KOPT-K1 (cell line): ENCODE results near the gene CDS2.

Source experiments
- H3K27ac ChIP-seq: fragments of 200-600 bp; sonication (generic); 2 replicates; pipeline ENCODE4 v1.5.1; 2016; ENCODE audit warnings: antibody characterized with exemption, mild to moderate bottlenecking, low read depth, low read length; ENCODE audit not compliant: poor library complexity, severe bottlenecking
- H3K36me3 ChIP-seq: fragments of 200-600 bp; sonication (generic); 2 replicates; pipeline ENCODE4 v1.5.1; 2017; ENCODE audit warnings: antibody characterized with exemption, mild to moderate bottlenecking, low read length, moderate library complexity; ENCODE audit not compliant: insufficient read depth
- H3K9me3 ChIP-seq: fragments of 200-600 bp; sonication (generic); 2 replicates; pipeline ENCODE4 v1.5.1; 2017; ENCODE audit warnings: antibody characterized with exemption, low read length, mild to moderate bottlenecking; ENCODE audit not compliant: insufficient read depth, poor library complexity, severe bottlenecking

Gene CDS2

GRCh38 chr20:5196149-5196548, 69.3 kb downstream of the CDS2 start:
- H3K27ac ChIP-seq = no peak overlapping the region
- H3K9me3 ChIP-seq = no peaks in the 10 kb centered on the region
- peaks cover 50% of the 10 kb centered on the region for H3K36me3 ChIP-seq

- Histone ChIP-seq H3K36me3 (peaks cover 39% of the 10 kb centered on the region), H3K9me3 (no peaks in the 10 kb centered on the region), H3K27ac (no peak overlapping the region)
These were observed 70.5 kb downstream of the CDS2 start for GRCh38 chr20:5197270-5197827.

- peaks cover 32% of the 10 kb centered on the region for H3K36me3 ChIP-seq
- no peaks in the 10 kb centered on the region for H3K9me3 ChIP-seq
- no peak overlapping the region for H3K27ac ChIP-seq
These were observed 71.2 kb downstream of the CDS2 start for GRCh38 chr20:5197847-5198650.

GRCh38 chr20:5198651-5198924, 71.8 kb downstream of the CDS2 start:
- Histone ChIP-seq H3K36me3 (peaks cover 26% of the 10 kb centered on the region), H3K27ac (no peak overlapping the region), H3K9me3 (no peaks in the 10 kb centered on the region)

- no peaks in the 10 kb centered on the region for H3K9me3 ChIP-seq
- H3K36me3 ChIP-seq = peaks cover 7% of the 10 kb centered on the region
- no peak overlapping the region for H3K27ac ChIP-seq
These were observed 76.6 kb downstream of the CDS2 start for GRCh38 chr20:5203380-5203779.

GRCh38 chr20:5205348-5206210, 78.8 kb downstream of the CDS2 start:
- no peaks in the 10 kb centered on the region for H3K9me3 ChIP-seq
- no peaks in the 10 kb centered on the region for H3K36me3 ChIP-seq
- no peak overlapping the region for H3K27ac ChIP-seq

GRCh38 chr20:5207138-5207537, 80.3 kb downstream of the CDS2 start:
- H3K27ac ChIP-seq = no peak overlapping the region
- no peaks in the 10 kb centered on the region for H3K9me3 ChIP-seq
- H3K36me3 ChIP-seq = no peaks in the 10 kb centered on the region

- H3K27ac ChIP-seq = no peak overlapping the region
- no peaks in the 10 kb centered on the region for H3K36me3 ChIP-seq
- H3K9me3 ChIP-seq = no peaks in the 10 kb centered on the region
These were observed 85.3 kb downstream of the CDS2 start for GRCh38 chr20:5211803-5212714.

- H3K36me3 ChIP-seq = no peaks in the 10 kb centered on the region
- no peak overlapping the region for H3K27ac ChIP-seq
- no peaks in the 10 kb centered on the region for H3K9me3 ChIP-seq
These were observed 86.2 kb downstream of the CDS2 start for GRCh38 chr20:5212907-5213487.

- H3K27ac ChIP-seq = no peak overlapping the region
- H3K36me3 ChIP-seq = no peaks in the 10 kb centered on the region
- H3K9me3 ChIP-seq = no peaks in the 10 kb centered on the region
These were observed 88.0 kb downstream of the CDS2 start for GRCh38 chr20:5214826-5215225.

GRCh38 chr20:5215672-5216304, 89.0 kb downstream of the CDS2 start:
- H3K27ac ChIP-seq = no peak overlapping the region

GRCh38 chr20:5216663-5217062, 89.9 kb downstream of the CDS2 start:
- no peaks in the 10 kb centered on the region for H3K36me3 ChIP-seq
- H3K9me3 ChIP-seq = no peaks in the 10 kb centered on the region
- H3K27ac ChIP-seq = no peak overlapping the region

More at GRCh38 chr20:5215672-5216304, 89.0 kb downstream of the CDS2 start:
- no peaks in the 10 kb centered on the region for H3K9me3 ChIP-seq
- no peaks in the 10 kb centered on the region for H3K36me3 ChIP-seq

- Histone ChIP-seq H3K36me3 (no peaks in the 10 kb centered on the region), H3K27ac (no peak overlapping the region), H3K9me3 (no peaks in the 10 kb centered on the region)
These were observed 90.8 kb downstream of the CDS2 start for GRCh38 chr20:5217616-5218015.
